K562 (cell line): ENCODE measurements around the gene RDH5. TPM values are rescaled to one million over a fixed set of nuclear protein-coding genes. Genes with fewer than 3 reads are reported as not detected.

Experiments
- CBFA2T3 ChIP-seq: fragments of 450-650 bp; IDR thresholded peaks from 2 replicates; pipeline ENCODE4 v1.6.1; 2017
- CBX1 ChIP-seq: sonication (generic); IDR thresholded peaks from 2 replicates; pipeline ENCODE4 v1.6.1; 2016; ENCODE audit warnings: antibody characterized with exemption, low read depth, mild to moderate bottlenecking
- CTBP1 ChIP-seq: fragments of 450-650 bp; IDR thresholded peaks from 2 replicates; pipeline ENCODE4 v1.6.1; 2016; ENCODE audit warnings: borderline replicate concordance
- DEAF1 ChIP-seq: fragments of 450-650 bp; formaldehyde crosslinking; IDR thresholded peaks from 2 replicates; pipeline ENCODE4 v1.4.0; 2020; ENCODE audit warnings: mild to moderate bottlenecking, moderate library complexity
- HLTF ChIP-seq: fragments of 450-650 bp; IDR thresholded peaks from 2 replicates; pipeline ENCODE4 v1.6.1; 2016
- KAT8 ChIP-seq: fragments of 450-650 bp; IDR thresholded peaks from 2 replicates; pipeline ENCODE4 v1.6.1; 2016; ENCODE audit warnings: low read depth, mild to moderate bottlenecking
- LEF1 ChIP-seq: fragments of 450-650 bp; IDR thresholded peaks from 2 replicates; pipeline ENCODE4 v1.6.1; 2016; ENCODE audit warnings: mild to moderate bottlenecking
- MAZ ChIP-seq, 2 experiments: fragments of 450-650 bp in 1 of 2; sonication (generic) in 1 of 2; formaldehyde crosslinking; IDR thresholded peaks in 1 of 2; conservative IDR thresholded peaks in 1 of 2; 2 replicates each; pipeline versions ENCODE4 v1.4.0 to v1.5.0; 2020; ENCODE audit warnings: mild to moderate bottlenecking in 1 of 2, missing genetic modification reagents in 1 of 2
- MCM7 ChIP-seq, 2 experiments: fragments of 450-650 bp; IDR thresholded peaks; 2 replicates each; pipeline ENCODE4 v1.6.1; 2016 to 2018
- MXD1 ChIP-seq: fragments of 250-450 bp; sonication (Bioruptor Pico); IDR thresholded peaks from 2 replicates; pipeline ENCODE4 v1.8.0; 2021; ENCODE audit warnings: borderline replicate concordance, mild to moderate bottlenecking, moderate library complexity; ENCODE audit not compliant: poor library complexity, severe bottlenecking
- RBBP5 ChIP-seq: fragments of 200-600 bp; sonication (generic); IDR thresholded peaks from 2 replicates; pipeline ENCODE4 v1.6.1; 2012; ENCODE audit warnings: borderline replicate concordance, mild to moderate bottlenecking, low read length, control low read depth, inconsistent platforms; ENCODE audit not compliant: insufficient read depth, poor library complexity, severe bottlenecking
- RCOR1 ChIP-seq, 2 experiments: IDR thresholded peaks; 2 replicates each; pipeline ENCODE4 v1.6.1; 2012; ENCODE audit warnings: low read depth in 2 of 2, low read length in 2 of 2, borderline replicate concordance in 1 of 2, improper control_type of control experiment in 1 of 2
- TEAD2 ChIP-seq: fragments of 450-650 bp; IDR thresholded peaks from 2 replicates; pipeline ENCODE4 v1.6.1; 2016; ENCODE audit warnings: missing genetic modification characterization, control low read depth, missing compliant biosample characterization
- THRB ChIP-seq: fragments of 450-650 bp; formaldehyde crosslinking; conservative IDR thresholded peaks from 2 replicates; pipeline ENCODE4 v1.4.0; 2022; ENCODE audit warnings: mild to moderate bottlenecking, missing genetic modification characterization
- TRIM25 ChIP-seq: fragments of 450-650 bp; IDR thresholded peaks from 2 replicates; pipeline ENCODE4 v1.7.0; 2016; ENCODE audit warnings: borderline replicate concordance
- YY1 ChIP-seq, 3 experiments: IDR thresholded peaks; 2 replicates each; pipeline ENCODE4 v1.6.1; 2011; ENCODE audit warnings: low read length in 2 of 3, mild to moderate bottlenecking in 2 of 3, moderate library complexity in 2 of 3, borderline replicate concordance in 1 of 3, control low read depth in 1 of 3, low read depth in 1 of 3; ENCODE audit not compliant: insufficient read depth in 3 of 3, insufficient replicate concordance in 2 of 3, control insufficient read depth in 1 of 3, insufficient read length in 1 of 3; ENCODE audit errors: extremely low read depth in 1 of 3
- ZC3H8 ChIP-seq: fragments of 450-650 bp; IDR thresholded peaks from 2 replicates; pipeline ENCODE4 v1.6.1; 2017
- ZKSCAN3 ChIP-seq: fragments of 250-450 bp; sonication (Bioruptor Pico); IDR thresholded peaks from 2 replicates; pipeline ENCODE4 v1.4.0; 2020
- ZNF197 ChIP-seq: fragments of 200-800 bp; sonication (Bioruptor generic); IDR thresholded peaks from 2 replicates; pipeline ENCODE4 v1.6.1; 2016; ENCODE audit warnings: low read depth, missing genetic modification characterization, missing compliant biosample characterization
- ZNF316 ChIP-seq: fragments of 450-650 bp; IDR thresholded peaks from 2 replicates; pipeline ENCODE4 v1.6.1; 2016
- ZNF512 ChIP-seq: IDR thresholded peaks from 2 replicates; pipeline ENCODE4 v1.6.1; 2016; ENCODE audit warnings: missing genetic modification characterization, missing compliant biosample characterization
- polyA plus RNA-seq, 8 experiments: library from polyadenylated mRNA; depleted of rRNA in 4 of 8; stranded (reverse) in 5 of 8; unstranded in 3 of 8; fragments of >200 nt; fragmentation: Nextera tagmentation in 2 of 8; fragmentation: Illumina TruSeq in 1 of 8; extraction: Ambion mirVana in 2 of 8; extraction: Trizol in 1 of 8; gene quantifications; 2 replicates each; pipeline versions ENCODE4 v1.2.1 to v1.2.3, GENCODE V29; 2011 to 2014; ENCODE audit warnings: inconsistent platforms in 1 of 8, missing spikeins in 1 of 8
- total RNA-seq, 7 experiments: library from RNA; depleted of rRNA in 6 of 7; stranded (reverse); fragments of >200 nt in 6 of 7; fragmentation: Illumina TruSeq in 2 of 7; extraction: Trizol in 2 of 7; gene quantifications; 2 replicates each; pipeline versions ENCODE4 v1.2.1 to v1.2.3, GENCODE V29; 2011 to 2021; ENCODE audit warnings: low replicate concordance in 1 of 7

Gene RDH5
- total and polyA plus RNA-seq, 9 of the 15 experiments (the other 6 are each of a cell fraction or from before 2014, with no cell fraction given), result 0.28 to 2.0 (median 1.1) TPM; not detected in 1

- TF ChIP-seq DEAF1 (CRISPR knock-in tag) (peak; percentile 26; the same call in 1 of the 2 replicates), MXD1 (CRISPR knock-in tag) (no peak), TRIM25 (peak; percentile 98; the same call in 1 of the 2 replicates), ZNF512 (tag) (peak; percentile 65), RCOR1 (IDR thresholded peaks at IDR 0.05; ENCODE audit: borderline replicate concordance in 1 of 2, low read depth in 2 of 2, low read length in 2 of 2) (peak in 1 of 2 experiments; percentile 82; a peak in 2 of 4 replicates), ZNF197 (CRISPR knock-in tag) (no peak), CBX1 (no peak; the same call in 1 of the 2 replicates), CTBP1 (peak; percentile 17; the same call in 1 of the 2 replicates), CBFA2T3 (peak; percentile 61; the same call in 1 of the 2 replicates), RBBP5 (no peak), MCM7 (IDR thresholded peaks at IDR 0.05) (peak; percentile 43 to 62; a peak in 1 of 4 replicates), ZC3H8 (peak; percentile 88), ZKSCAN3 (CRISPR knock-in tag) (no peak), MAZ (CRISPR knock-in tag; conservative IDR thresholded peaks at IDR 0.05 in 1 of 2, IDR thresholded peaks at IDR 0.05 in 1 of 2) (peak; percentile 70 to 79), KAT8 (no peak), TEAD2 (no peak), YY1 (IDR thresholded peaks at IDR 0.05; ENCODE audit: borderline replicate concordance in 1 of 3, control insufficient read depth in 1 of 3, extremely low read depth in 1 of 3, insufficient read depth in 3 of 3, insufficient read length in 1 of 3, insufficient replicate concordance in 2 of 3, low read depth in 1 of 3, low read length in 2 of 3) (no peak), ZNF316 (peak; percentile 38; the same call in 1 of the 2 replicates), THRB (CRISPR knock-in tag) (peak; percentile 95), LEF1 (peak; percentile 59; the same call in 1 of the 2 replicates), HLTF (peak; percentile 98)
Measured at GRCh38 chr12:55742719-55743405, 22.7 kb downstream of the RDH5 start, which contains the start of gene GDF11 (continued).
